K562 (cell line): Measurements from ENCODE around the gene B3GAT3. TPM values are rescaled to one million over a fixed set of nuclear protein-coding genes. Genes with fewer than 3 reads are reported as not detected.

Experiments used
- ATF1 ChIP-seq, 2 experiments: fragments of 450-650 bp in 1 of 2; IDR thresholded peaks; 2 replicates each; pipeline ENCODE4 v1.6.1; 2016; ENCODE audit warnings: missing compliant biosample characterization in 1 of 2, missing genetic modification characterization in 1 of 2
- DIDO1 ChIP-seq: fragments of 450-650 bp; IDR thresholded peaks from 2 replicates; pipeline ENCODE4 v1.6.1; 2016; ENCODE audit warnings: low read depth, missing biosample characterization, missing genetic modification characterization
- ETV5 ChIP-seq: sonication (generic); formaldehyde crosslinking; IDR thresholded peaks from 2 replicates; pipeline ENCODE4 v1.4.0; 2020; ENCODE audit warnings: low read depth, mild to moderate bottlenecking, missing genetic modification reagents
- FOXO4 ChIP-seq: fragments of 450-650 bp; formaldehyde crosslinking; IDR thresholded peaks from 2 replicates; pipeline ENCODE4 v1.4.0; 2020; ENCODE audit warnings: mild to moderate bottlenecking, moderate library complexity
- FOXP1 ChIP-seq: sonication (generic); formaldehyde crosslinking; IDR thresholded peaks from 2 replicates; pipeline ENCODE4 v1.8.0; 2022; ENCODE audit warnings: mild to moderate bottlenecking, missing genetic modification reagents
- HMGN3 ChIP-seq: IDR thresholded peaks from 2 replicates; pipeline ENCODE4 v1.6.1; 2011; ENCODE audit warnings: borderline replicate concordance, low read depth, mild to moderate bottlenecking, mixed read lengths, low read length; ENCODE audit not compliant: insufficient read length; ENCODE audit errors: extremely low read depth
- HNRNPLL ChIP-seq: fragments of 200-400 bp; formaldehyde crosslinking; IDR thresholded peaks from 2 replicates; pipeline ENCODE4 v1.6.1; 2017; ENCODE audit warnings: low read length, low read depth, mild to moderate bottlenecking; ENCODE audit not compliant: poor library complexity, severe bottlenecking
- ID3 ChIP-seq, 2 experiments: fragments of 250-450 bp in 1 of 2; fragments of 450-650 bp in 1 of 2; sonication (Bioruptor Pico) in 1 of 2; IDR thresholded peaks; 2 replicates each; pipeline versions ENCODE4 v1.6.1 to v1.8.0; 2016 to 2021; ENCODE audit warnings: mild to moderate bottlenecking in 2 of 2, moderate library complexity in 2 of 2, missing compliant biosample characterization in 1 of 2, missing genetic modification characterization in 1 of 2
- KLF13 ChIP-seq: fragments of 450-650 bp; IDR thresholded peaks from 2 replicates; pipeline ENCODE4 v1.6.1; 2016; ENCODE audit warnings: missing genetic modification characterization, low read depth, mild to moderate bottlenecking, missing compliant biosample characterization, moderate library complexity, borderline replicate concordance
- NCOA4 ChIP-seq: fragments of 450-650 bp; IDR thresholded peaks from 2 replicates; pipeline ENCODE4 v1.6.1; 2018; ENCODE audit warnings: mild to moderate bottlenecking; ENCODE audit not compliant: partially characterized antibody
- NONO ChIP-seq, 2 experiments: fragments of 200-400 bp in 1 of 2; fragments of 450-650 bp in 1 of 2; formaldehyde crosslinking in 1 of 2; IDR thresholded peaks; 2 replicates each; pipeline ENCODE4 v1.6.1; 2017; ENCODE audit warnings: low read depth in 2 of 2, mild to moderate bottlenecking in 2 of 2, moderate library complexity in 2 of 2, low read length in 1 of 2
- NR2F6 ChIP-seq: fragments of 450-650 bp; formaldehyde crosslinking; IDR thresholded peaks from 2 replicates; pipeline ENCODE4 v1.4.0; 2020; ENCODE audit warnings: mild to moderate bottlenecking
- POLR2G ChIP-seq: fragments of 200-400 bp; formaldehyde crosslinking; IDR thresholded peaks from 2 replicates; pipeline ENCODE4 v1.6.1; 2017; ENCODE audit warnings: low read depth, mild to moderate bottlenecking, antibody characterized with exemption, low read length, moderate library complexity
- POLR2H ChIP-seq: IDR thresholded peaks from 2 replicates; pipeline ENCODE4 v1.6.1; 2016; ENCODE audit warnings: missing genetic modification characterization, low read depth, mild to moderate bottlenecking, control low read depth, missing compliant biosample characterization, moderate library complexity
- RBM34 ChIP-seq: fragments of 200-400 bp; formaldehyde crosslinking; IDR thresholded peaks from 2 replicates; pipeline ENCODE4 v1.6.1; 2018; ENCODE audit warnings: low read length, borderline replicate concordance; ENCODE audit not compliant: insufficient read depth
- TCF7 ChIP-seq: sonication (generic); IDR thresholded peaks from 2 replicates; pipeline ENCODE4 v1.6.1; 2016; ENCODE audit warnings: antibody characterized with exemption, borderline replicate concordance
- U2AF1 ChIP-seq: fragments of 200-400 bp; formaldehyde crosslinking; optimal IDR thresholded peaks from 2 replicates; pipeline ENCODE3; 2017; ENCODE audit warnings: mild to moderate bottlenecking, low read depth, low read length, moderate library complexity
- YY1 ChIP-seq, 3 experiments: IDR thresholded peaks; 2 replicates each; pipeline ENCODE4 v1.6.1; 2011; ENCODE audit warnings: low read length in 2 of 3, mild to moderate bottlenecking in 2 of 3, moderate library complexity in 2 of 3, borderline replicate concordance in 1 of 3, control low read depth in 1 of 3, low read depth in 1 of 3; ENCODE audit not compliant: insufficient read depth in 3 of 3, insufficient replicate concordance in 2 of 3, control insufficient read depth in 1 of 3, insufficient read length in 1 of 3; ENCODE audit errors: extremely low read depth in 1 of 3
- ZNF408 ChIP-seq: fragments of 250-450 bp; sonication (Bioruptor Pico); IDR thresholded peaks from 2 replicates; pipeline ENCODE4 v1.4.0; 2020; ENCODE audit warnings: low read depth, mild to moderate bottlenecking, moderate library complexity
- polyA plus RNA-seq, 8 experiments: library from polyadenylated mRNA; depleted of rRNA in 4 of 8; stranded (reverse) in 5 of 8; unstranded in 3 of 8; fragments of >200 nt; fragmentation: Nextera tagmentation in 2 of 8; fragmentation: Illumina TruSeq in 1 of 8; extraction: Ambion mirVana in 2 of 8; extraction: Trizol in 1 of 8; gene quantifications; 2 replicates each; pipeline versions ENCODE4 v1.2.1 to v1.2.3, GENCODE V29; 2011 to 2014; ENCODE audit warnings: inconsistent platforms in 1 of 8, missing spikeins in 1 of 8
- total RNA-seq, 7 experiments: library from RNA; depleted of rRNA in 6 of 7; stranded (reverse); fragments of >200 nt in 6 of 7; fragmentation: Illumina TruSeq in 2 of 7; extraction: Trizol in 2 of 7; gene quantifications; 2 replicates each; pipeline versions ENCODE4 v1.2.1 to v1.2.3, GENCODE V29; 2011 to 2021; ENCODE audit warnings: low replicate concordance in 1 of 7

Gene B3GAT3
- total and polyA plus RNA-seq, 9 of the 15 experiments (the other 6 are each of a cell fraction or from before 2014, with no cell fraction given) = 0.30 to 64.0 (median 21.4) TPM

GRCh38 chr11:62601372-62602140, 20.2 kb downstream of the B3GAT3 start, which contains the start of gene MTA2 (continued):
- TF ChIP-seq HMGN3 = peak; percentile 63
- peak; percentile 37 for TF ChIP-seq HNRNPLL
- peak; percentile 89 for TF ChIP-seq POLR2G
- peak; percentile 64; the same call in 1 of the 2 replicates for TF ChIP-seq RBM34
- TF ChIP-seq POLR2H = no peak; the same call in 1 of the 2 replicates
- TF ChIP-seq NR2F6 (CRISPR knock-in tag) = no peak
- no peak for TF ChIP-seq FOXP1
- no peak for TF ChIP-seq ZNF408
- no peak for TF ChIP-seq NCOA4
- TF ChIP-seq FOXO4 (CRISPR knock-in tag) = no peak
- TF ChIP-seq YY1 (IDR thresholded peaks at IDR 0.05; ENCODE audit: borderline replicate concordance in 1 of 3, control insufficient read depth in 1 of 3, extremely low read depth in 1 of 3, insufficient read depth in 3 of 3, insufficient read length in 1 of 3, insufficient replicate concordance in 2 of 3, low read depth in 1 of 3, low read length in 2 of 3) = peak in 2 of 3 experiments; percentile 75 to 80
- TF ChIP-seq ID3 (CRISPR knock-in tag; IDR thresholded peaks at IDR 0.05) = no peak
- no peak; the same call in 1 of the 2 replicates for TF ChIP-seq ID3 (tag; IDR thresholded peaks at IDR 0.05)
- no peak for TF ChIP-seq TCF7
- no peak for TF ChIP-seq DIDO1 (tag)
- no peak for TF ChIP-seq ATF1 (CRISPR knock-in tag; IDR thresholded peaks at IDR 0.05)
- no peak for TF ChIP-seq ATF1 (tag; IDR thresholded peaks at IDR 0.05)
- no peak for TF ChIP-seq KLF13
- TF ChIP-seq U2AF1 = peak; percentile 80
- peak; percentile 63; the same call in 1 of the 2 replicates for TF ChIP-seq ETV5 (CRISPR knock-in tag)
- TF ChIP-seq NONO (IDR thresholded peaks at IDR 0.05; ENCODE audit: low read depth in 2 of 2, low read length in 1 of 2) = peak in 1 of 2 experiments; percentile 65; a peak in 2 of 4 replicates
